GM12878 (cell line): ENCODE data around the gene KIN.

Source experiments
- EZH2 ChIP-seq: IDR thresholded peaks from 2 replicates; pipeline ENCODE4 v1.6.1; 2012; ENCODE audit warnings: low read depth, mild to moderate bottlenecking, control low read depth, inconsistent platforms, low read length, borderline replicate concordance; ENCODE audit not compliant: control insufficient read depth
- RB1 ChIP-seq: fragments of 450-650 bp; formaldehyde crosslinking; IDR thresholded peaks from 2 replicates; pipeline ENCODE4 v1.6.1; 2017; ENCODE audit warnings: mild to moderate bottlenecking, borderline replicate concordance
- SIX5 ChIP-seq: IDR thresholded peaks from 2 replicates; pipeline ENCODE4 v1.6.1; 2011; ENCODE audit warnings: mild to moderate bottlenecking, low read depth, low read length, moderate library complexity; ENCODE audit not compliant: severe bottlenecking

DNA sequence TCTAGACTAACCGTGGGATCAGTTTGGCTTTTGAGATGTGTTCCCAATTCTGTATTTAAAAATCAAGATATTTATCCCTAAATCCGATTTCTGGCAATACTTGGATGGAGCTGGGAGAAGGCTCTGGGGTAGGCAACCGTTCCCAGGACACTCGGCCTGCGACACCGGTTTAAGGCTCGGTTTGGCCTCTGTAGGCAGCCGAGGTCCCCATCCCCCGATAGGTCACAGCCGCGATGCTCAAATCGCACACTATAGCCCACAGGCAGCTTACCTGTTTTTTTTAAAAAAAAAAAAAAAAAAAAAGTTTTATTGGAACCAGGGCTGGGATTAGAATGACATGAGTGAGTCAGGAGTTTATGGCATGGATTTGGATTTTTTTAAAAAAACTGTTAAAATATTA, 29.8 kb upstream of the KIN start:
- no peak for TF ChIP-seq SIX5
- TF ChIP-seq RB1: no peak
- TF ChIP-seq EZH2: no peak
